Vagina (tissue), 2 donors: ENCODE results near the gene LEKR1. TPM values are rescaled to one million over a fixed set of nuclear protein-coding genes. Genes with fewer than 3 reads are reported as not detected.
"Not testable (repeated sequence)": the region's sequence is repeated elsewhere in the genome, so short reads cannot be mapped to it uniquely, and the experiment has no call there.

Experiments
- DNase-seq, 2 donors: peaks; one replicate each; pipeline ENCODE4 v3.0.0-alpha.2; 2017; ENCODE audit errors: extremely low spot score in 2 of 2
- H3K27ac ChIP-seq: fragments of 200-600 bp; sonication (generic); one replicate; pipeline ENCODE4 v1.5.1; 2019
- H3K27me3 ChIP-seq: fragments of 200-600 bp; sonication (generic); one replicate; pipeline ENCODE4 v1.5.1; 2019
- H3K36me3 ChIP-seq, 2 donors: fragments of 200-600 bp; sonication (generic); one replicate each; pipeline ENCODE4 v1.5.1; 2017 to 2019
- H3K4me1 ChIP-seq: fragments of 200-600 bp; sonication (generic); one replicate; pipeline ENCODE4 v1.5.1; 2019
- H3K4me3 ChIP-seq, 2 donors: fragments of 200-600 bp; sonication (generic); 1 replicate in 1 of 2; 2 replicates in 1 of 2; pipeline ENCODE4 v1.5.1; 2016 to 2019
- H3K9me3 ChIP-seq: fragments of 200-600 bp; sonication (generic); one replicate; pipeline ENCODE4 v1.5.1; 2019
- CTCF ChIP-seq, 3 experiments: fragments of 450-650 bp in 2 of 3; fragments of 200-600 bp in 1 of 3; sonication (generic) in 1 of 3; IDR thresholded peaks; one replicate each; pipeline ENCODE4 v1.5.1; 2017 to 2019; ENCODE audit warnings: antibody characterized with exemption in 3 of 3, mild to moderate bottlenecking in 2 of 3, moderate library complexity in 2 of 3
- POLR2A ChIP-seq, 2 donors: fragments of 450-650 bp; IDR thresholded peaks; one replicate each; pipeline ENCODE4 v1.6.1; 2017; ENCODE audit warnings: antibody characterized with exemption in 2 of 2, mild to moderate bottlenecking in 2 of 2, moderate library complexity in 2 of 2
- POLR2AphosphoS5 ChIP-seq, 2 donors: sonication (generic); formaldehyde crosslinking; IDR thresholded peaks; one replicate each; pipeline ENCODE4 v1.9.0; 2017; ENCODE audit warnings: antibody characterized with exemption in 2 of 2, mild to moderate bottlenecking in 2 of 2, low read depth in 1 of 2; ENCODE audit not compliant: insufficient read depth in 1 of 2
- intact Hi-C: fragments of 100-400 bp; cut with DNase I; formaldehyde crosslinking; loops from one replicate; pipeline ENCODE4 v1.15.1; 2023
- total RNA-seq: library from RNA; depleted of rRNA; stranded (reverse); fragments of >200 nt; gene quantifications from one replicate; pipeline ENCODE4 v1.2.3, GENCODE V29; 2016

The LEKR1 gene
- total RNA-seq, 1 donor from 2014 or later: not detected

- H3K36me3 ChIP-seq: no peaks in the 10 kb centered on the region
- no peak overlapping the region for H3K27ac ChIP-seq
- no peak overlapping the region for H3K4me3 ChIP-seq
- H3K9me3 ChIP-seq: no peaks in the 10 kb centered on the region
- intact Hi-C loops: no loop called here
- TF ChIP-seq POLR2A (IDR thresholded peaks at IDR 0.05) (no peak), CTCF (IDR thresholded peaks at IDR 0.05) (no peak), POLR2AphosphoS5 (IDR thresholded peaks at IDR 0.05; ENCODE audit: insufficient read depth in 1 of 2, low read depth in 1 of 2) (no peak)
- H3K4me1 ChIP-seq: no peaks in the 10 kb centered on the region
- H3K27me3 ChIP-seq: no peaks in the 10 kb centered on the region
- DNase-seq: no peak
Observed at GRCh38 chr3:156957715-156958114, 131.6 kb downstream of the LEKR1 start.

- no peaks in the 10 kb centered on the region for H3K4me1 ChIP-seq
- no peaks in the 10 kb centered on the region for H3K27me3 ChIP-seq
- no peaks in the 10 kb centered on the region for H3K36me3 ChIP-seq
- TF ChIP-seq CTCF (IDR thresholded peaks at IDR 0.05) (no peak), POLR2A (IDR thresholded peaks at IDR 0.05) (no peak), POLR2AphosphoS5 (IDR thresholded peaks at IDR 0.05; ENCODE audit: insufficient read depth in 1 of 2, low read depth in 1 of 2) (no peak)
- H3K9me3 ChIP-seq: no peaks in the 10 kb centered on the region
- no peak for DNase-seq
- H3K4me3 ChIP-seq: no peak overlapping the region
- intact Hi-C loops: no loop called here
- no peak overlapping the region for H3K27ac ChIP-seq
Observed at GRCh38 chr3:156963096-156963495, 136.9 kb downstream of the LEKR1 start.

GRCh38 chr3:156964577-156964976, 138.4 kb downstream of the LEKR1 start:
- DNase-seq: no peak
- intact Hi-C loops: no loop called here
- Histone ChIP-seq H3K9me3 (no peaks in the 10 kb centered on the region), H3K4me3 (no peak overlapping the region), H3K27me3 (no peaks in the 10 kb centered on the region), H3K36me3 (no peaks in the 10 kb centered on the region), H3K4me1 (no peaks in the 10 kb centered on the region), H3K27ac (no peak overlapping the region)
- TF ChIP-seq POLR2AphosphoS5 (IDR thresholded peaks at IDR 0.05; ENCODE audit: insufficient read depth in 1 of 2, low read depth in 1 of 2) (no peak), CTCF (IDR thresholded peaks at IDR 0.05) (no peak), POLR2A (IDR thresholded peaks at IDR 0.05) (no peak)

- H3K27me3 ChIP-seq, H3K9me3 ChIP-seq, intact Hi-C loops, H3K36me3 ChIP-seq, H3K4me1 ChIP-seq, H3K4me3 ChIP-seq, DNase-seq, H3K27ac ChIP-seq: not testable (repeated sequence)
Observed at GRCh38 chr3:156966349-156966748, 140.2 kb downstream of the LEKR1 start.

- no peaks in the 10 kb centered on the region for H3K4me1 ChIP-seq
- H3K27ac ChIP-seq: no peak overlapping the region
- H3K36me3 ChIP-seq: no peaks in the 10 kb centered on the region
- intact Hi-C loops: no loop called here
- no peaks in the 10 kb centered on the region for H3K9me3 ChIP-seq
- no peak for DNase-seq
- no peaks in the 10 kb centered on the region for H3K27me3 ChIP-seq
- TF ChIP-seq POLR2AphosphoS5 (IDR thresholded peaks at IDR 0.05; ENCODE audit: insufficient read depth in 1 of 2, low read depth in 1 of 2) (no peak), POLR2A (IDR thresholded peaks at IDR 0.05) (no peak), CTCF (IDR thresholded peaks at IDR 0.05) (no peak)
- no peak overlapping the region for H3K4me3 ChIP-seq
Observed at GRCh38 chr3:156973954-156974353, 147.8 kb downstream of the LEKR1 start.

GRCh38 chr3:156974931-156975330, 148.8 kb downstream of the LEKR1 start:
- intact Hi-C loops: no loop called here
- Histone ChIP-seq H3K36me3 (no peaks in the 10 kb centered on the region), H3K4me1 (no peaks in the 10 kb centered on the region), H3K9me3 (no peaks in the 10 kb centered on the region), H3K4me3 (no peak overlapping the region), H3K27ac (no peak overlapping the region), H3K27me3 (no peaks in the 10 kb centered on the region)
- TF ChIP-seq POLR2A (IDR thresholded peaks at IDR 0.05) (no peak), POLR2AphosphoS5 (IDR thresholded peaks at IDR 0.05; ENCODE audit: insufficient read depth in 1 of 2, low read depth in 1 of 2) (no peak)
- no peak for DNase-seq
